ENCODE data around the gene PRKAR2A. TPM values are rescaled to one million over a fixed set of nuclear protein-coding genes. Genes with fewer than 3 reads are reported as not detected.
"Not testable (repeated sequence)": the region's sequence is repeated elsewhere in the genome, so short reads cannot be mapped to it uniquely, and the experiment has no call there.

Gene PRKAR2A
- total RNA-seq, 2 experiments from 2014 or later: 31.0 to 32.1 TPM

- H3K36me3 Mint-ChIP-seq (ENCODE audit: low read depth): peaks cover 12% of the 10 kb centered on the region
- no peak for TF ChIP-seq CTCF (IDR thresholded peaks at IDR 0.05)
- no peaks in the 10 kb centered on the region for H3K9me3 Mint-ChIP-seq
- POLR2A ChIA-PET: no interaction called here
- H3K4me1 Mint-ChIP-seq (ENCODE audit: low read depth): peaks cover 10% of the 10 kb centered on the region
- no peak for ATAC-seq
- H3K4me3 Mint-ChIP-seq: no peak overlapping the region
- intact Hi-C loops (cut with micrococcal nuclease): no loop called here
- no peaks in the 10 kb centered on the region for H3K27me3 Mint-ChIP-seq
- DNase-seq: no peak
- no peak overlapping the region for H3K27ac Mint-ChIP-seq
- CTCF ChIA-PET: interaction anchor here (1.3 kb wide), 1 partner anchor 45 kb away, joined by 6 read pairs; no protein-coding TSS in a partner anchor
Measured at GRCh38 chr3:48784426-48785120, 63.1 kb downstream of the PRKAR2A start.

GRCh38 chr3:48783304-48783703 is 64.4 kb downstream of the PRKAR2A start:
- Mint-ChIP-seq H3K4me1 (ENCODE audit: low read depth) (peaks cover under 1% of the 10 kb centered on the region), H3K27ac (no peak overlapping the region), H3K27me3 (no peaks in the 10 kb centered on the region), H3K36me3 (ENCODE audit: low read depth) (peaks cover 8% of the 10 kb centered on the region), H3K4me3 (no peak overlapping the region), H3K9me3 (no peaks in the 10 kb centered on the region)
- ChIA-PET CTCF (interaction anchor here (1.3 kb wide), 1 partner anchor 44 kb away, joined by 6 read pairs; no protein-coding TSS in a partner anchor), POLR2A (no interaction called here)
- DNase-seq (no peak), ATAC-seq (no peak)
- intact Hi-C loops (cut with micrococcal nuclease): no loop called here
- TF ChIP-seq CTCF (IDR thresholded peaks at IDR 0.05): no peak

- H3K36me3 Mint-ChIP-seq (ENCODE audit: low read depth): peaks cover 9% of the 10 kb centered on the region
- DNase-seq (no peak), ATAC-seq (no peak)
- no peaks in the 10 kb centered on the region for H3K9me3 Mint-ChIP-seq
- ChIA-PET POLR2A (no interaction called here), CTCF (no interaction called here)
- no peaks in the 10 kb centered on the region for H3K27me3 Mint-ChIP-seq
- H3K4me1 Mint-ChIP-seq (ENCODE audit: low read depth): no peaks in the 10 kb centered on the region
- no peak for TF ChIP-seq CTCF (IDR thresholded peaks at IDR 0.05)
- no peak overlapping the region for H3K4me3 Mint-ChIP-seq
- intact Hi-C loops (cut with micrococcal nuclease): no loop called here
- no peak overlapping the region for H3K27ac Mint-ChIP-seq
Measured at GRCh38 chr3:48782046-48782445, 65.6 kb downstream of the PRKAR2A start.

GRCh38 chr3:48778565-48778964 is 69.1 kb downstream of the PRKAR2A start:
- H3K36me3 Mint-ChIP-seq (ENCODE audit: low read depth); POLR2A ChIA-PET; ATAC-seq; H3K27ac Mint-ChIP-seq; H3K4me1 Mint-ChIP-seq (ENCODE audit: low read depth); intact Hi-C loops (cut with micrococcal nuclease); CTCF ChIA-PET; H3K9me3 Mint-ChIP-seq; H3K27me3 Mint-ChIP-seq; DNase-seq; H3K4me3 Mint-ChIP-seq: not testable (repeated sequence)

- H3K27ac Mint-ChIP-seq: no peak overlapping the region
- peaks cover 5% of the 10 kb centered on the region for H3K36me3 Mint-ChIP-seq (ENCODE audit: low read depth)
Measured at GRCh38 chr3:48776854-48777253, 70.8 kb downstream of the PRKAR2A start.

More at GRCh38 chr3:48776854-48777253, 70.8 kb downstream of the PRKAR2A start:
- DNase-seq (no peak), ATAC-seq (no peak)
- no peak overlapping the region for H3K4me3 Mint-ChIP-seq
- TF ChIP-seq CTCF (IDR thresholded peaks at IDR 0.05): no peak
- H3K27me3 Mint-ChIP-seq: no peaks in the 10 kb centered on the region
- intact Hi-C loops (cut with micrococcal nuclease): no loop called here
- POLR2A ChIA-PET: no interaction called here
- CTCF ChIA-PET: interaction anchor here (1.3 kb wide), 1 partner anchor 37 kb away, joined by 4 read pairs; no protein-coding TSS in a partner anchor
- no peaks in the 10 kb centered on the region for H3K9me3 Mint-ChIP-seq
- no peaks in the 10 kb centered on the region for H3K4me1 Mint-ChIP-seq (ENCODE audit: low read depth)

Measured in activated CD8-positive, alpha-beta T cell treated with anti-CD3 and anti-CD28 coated beads for 36 hours (primary cell).